WI38 (cell line): ENCODE results near the gene AGAP1.

Experiments used
- H3K4me3 ChIP-seq: 2 replicates; pipeline ENCODE4 v1.5.1; 2011; ENCODE audit warnings: low read depth, mild to moderate bottlenecking, control low read depth, low read length
- CTCF ChIP-seq: IDR thresholded peaks from 2 replicates; pipeline ENCODE4 v1.5.1; 2012; ENCODE audit warnings: low read depth, mild to moderate bottlenecking, control low read depth, low read length

Gene AGAP1

DNA sequence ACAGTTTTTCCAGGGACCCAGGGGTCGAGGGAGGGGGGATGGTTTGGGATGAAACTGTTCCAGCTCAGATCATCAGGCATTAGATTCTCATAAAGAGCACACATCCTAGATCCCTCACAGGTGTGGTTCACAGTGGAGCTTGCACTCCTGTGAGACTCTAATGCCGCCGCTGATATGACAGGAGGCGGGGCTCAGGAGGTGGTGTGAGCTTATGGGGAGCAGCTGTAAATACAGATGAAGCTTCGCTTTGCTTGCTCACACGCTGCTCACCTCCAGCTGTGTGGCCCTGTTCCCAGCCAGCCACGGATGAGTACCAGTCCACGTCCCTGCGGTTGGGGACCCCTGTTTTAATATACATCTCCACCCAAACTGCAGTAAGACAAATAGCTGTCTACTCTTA, 204.2 kb downstream of the AGAP1 start:
- no peak for TF ChIP-seq CTCF

DNA sequence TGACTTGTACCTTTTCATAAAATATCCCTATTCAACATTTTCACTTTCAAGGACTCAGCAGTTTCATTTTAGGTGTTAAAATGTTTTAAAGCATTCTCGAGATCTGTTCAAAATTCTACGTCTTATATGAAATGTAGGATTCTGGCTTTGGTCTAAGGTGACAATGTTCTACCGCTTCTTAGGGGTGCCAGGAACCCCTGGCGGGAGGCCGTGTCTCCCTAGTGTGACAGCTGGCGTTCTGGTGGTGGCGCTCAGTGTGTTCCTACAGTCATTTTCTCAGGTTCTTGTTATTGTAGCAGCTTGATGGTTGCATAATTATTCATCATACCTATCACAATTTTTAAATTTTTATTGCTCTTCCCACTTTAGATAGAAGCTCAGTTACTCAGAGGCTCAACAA, 204.6 kb downstream of the AGAP1 start:
- H3K4me3 ChIP-seq, result no peak overlapping the region
- no peak for TF ChIP-seq CTCF

More for the DNA sequence above, 204.2 kb downstream of the AGAP1 start:
- H3K4me3 ChIP-seq, result no peak overlapping the region

DNA sequence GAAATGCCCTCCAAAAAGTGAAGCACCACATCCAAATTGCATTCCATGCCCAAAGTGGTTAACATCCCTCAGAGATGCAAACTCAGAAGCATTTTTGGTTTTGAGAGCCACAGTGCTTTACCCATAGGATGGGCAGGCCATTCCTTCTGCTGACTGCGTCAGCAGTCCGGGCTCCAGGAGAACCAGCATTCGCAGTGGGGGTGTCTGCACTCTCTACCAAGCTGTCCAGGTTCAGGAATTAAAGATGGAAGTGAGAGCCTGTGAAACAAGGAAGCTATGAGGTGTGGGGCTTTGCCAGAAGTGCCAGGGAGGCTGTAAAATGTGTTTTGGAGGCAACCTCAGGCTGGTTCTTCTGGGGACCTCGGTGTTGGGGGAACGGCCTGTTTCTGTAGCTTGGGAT, 205.7 kb downstream of the AGAP1 start:
- no peak for TF ChIP-seq CTCF
- no peak overlapping the region for H3K4me3 ChIP-seq

- H3K4me3 ChIP-seq, result no peak overlapping the region
- no peak for TF ChIP-seq CTCF
Observed at GRCh38 chr2:235701206-235701981, 207.6 kb downstream of the AGAP1 start.

DNA sequence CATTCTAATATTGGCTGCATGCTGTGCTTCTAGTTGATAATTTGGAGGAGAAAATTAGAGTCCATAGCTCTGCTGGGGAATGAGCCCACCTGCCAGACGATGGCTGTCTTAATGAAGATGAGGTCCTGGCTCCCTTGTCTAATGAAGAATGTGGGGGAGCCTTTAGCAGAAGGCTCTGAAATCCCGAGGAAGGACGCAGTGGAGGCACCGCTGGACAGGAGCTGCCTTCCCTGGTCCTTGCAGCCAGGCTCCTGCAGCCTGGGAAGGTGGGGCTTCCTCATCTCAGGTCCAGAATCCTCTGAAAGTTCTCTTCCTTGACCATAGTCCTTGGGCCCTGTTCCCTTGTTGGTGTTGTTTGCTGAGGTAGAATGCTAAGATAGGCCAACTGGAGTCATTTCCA, 208.3 kb downstream of the AGAP1 start:
- H3K4me3 ChIP-seq, result no peak overlapping the region
- no peak for TF ChIP-seq CTCF

DNA sequence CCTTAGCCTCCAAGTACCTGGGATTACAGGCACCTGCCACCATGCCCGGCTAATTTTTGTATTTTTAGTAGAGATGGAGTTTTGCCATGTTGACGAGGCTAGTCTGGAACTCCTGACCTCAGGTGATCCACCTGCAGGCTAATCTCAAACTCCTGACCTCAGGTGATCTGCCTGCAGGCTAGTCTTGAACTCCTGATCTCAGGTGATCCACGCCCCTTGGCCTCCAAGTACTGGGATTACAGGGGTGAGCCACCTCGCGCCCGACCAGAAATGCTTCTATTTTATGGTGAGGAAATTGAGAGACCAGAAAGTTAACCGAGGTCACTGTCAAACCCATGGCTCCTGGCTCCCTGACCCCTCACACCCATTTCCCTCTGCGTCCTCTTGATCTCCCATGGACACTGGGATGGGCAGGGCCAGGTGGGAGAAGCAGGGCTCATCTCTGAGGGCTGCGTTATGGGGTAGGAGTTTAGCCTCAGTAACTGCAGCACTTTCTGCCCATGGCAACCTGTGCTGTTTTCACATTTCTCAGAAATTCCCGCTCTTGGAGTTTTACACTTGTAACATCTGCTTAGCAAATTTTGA, 210.0 kb downstream of the AGAP1 start:
- no peak for TF ChIP-seq CTCF
- no peak overlapping the region for H3K4me3 ChIP-seq

GRCh38 chr2:235705296-235705695, 211.5 kb downstream of the AGAP1 start:
- no peak overlapping the region for H3K4me3 ChIP-seq
- no peak for TF ChIP-seq CTCF
